Muscle of leg (tissue), 11 donors: Measurements from ENCODE around the gene TBC1D22A. TPM values are rescaled to one million over a fixed set of nuclear protein-coding genes. Genes with fewer than 3 reads are reported as not detected.

ENCODE experiments used
- DNase-seq: peaks from one replicate; pipeline ENCODE4 v3.0.0; 2013
- H3K27ac ChIP-seq: one replicate; pipeline ENCODE4 v1.5.1; 2013; ENCODE audit warnings: mild to moderate bottlenecking, low read length, control low read depth
- H3K27me3 ChIP-seq: one replicate; pipeline ENCODE4 v1.6.1; 2013; ENCODE audit warnings: low read length; ENCODE audit not compliant: control insufficient read depth, insufficient read depth
- H3K36me3 ChIP-seq: one replicate; pipeline ENCODE4 v1.6.1; 2013; ENCODE audit warnings: low read length; ENCODE audit not compliant: control insufficient read depth, insufficient read depth
- H3K4me1 ChIP-seq: one replicate; pipeline ENCODE4 v1.6.1; 2013; ENCODE audit warnings: low read length; ENCODE audit not compliant: control insufficient read depth, insufficient read depth
- H3K4me3 ChIP-seq: one replicate; pipeline ENCODE4 v1.5.1; 2013; ENCODE audit warnings: low read length, control low read depth
- H3K9me3 ChIP-seq: replicated peaks from 2 replicates; pipeline ENCODE4 v1.6.1; 2013; ENCODE audit warnings: low read depth, low read length; ENCODE audit not compliant: control insufficient read depth
- WGBS: methylation state at CpG from one replicate; pipeline ENCODE4 v1.1.5; 2013; ENCODE audit warnings: missing lambda C conversion rate; ENCODE audit not compliant: insufficient coverage; 5-methylcytosine and 5-hydroxymethylcytosine counted together
- polyA plus RNA-seq, 8 donors: library from polyadenylated mRNA; unstranded; fragments of 120-200 nt; gene quantifications; one replicate each; pipeline versions ENCODE4 v1.2.1 to v1.2.3, GENCODE V29; 2013; ENCODE audit warnings: inconsistent platforms in 1 of 8, low replicate concordance in 1 of 8; ENCODE audit not compliant: insufficient read length in 8 of 8, insufficient read depth in 1 of 8
- total RNA-seq: library from RNA; stranded (reverse); fragments of 120-200 nt; gene quantifications from one replicate; pipeline ENCODE4 v1.2.4, GENCODE V29; 2013

TBC1D22A gene
- total and polyA plus RNA-seq, 9 donors = 8.0 to 16.9 (median 15.6) TPM

DNA sequence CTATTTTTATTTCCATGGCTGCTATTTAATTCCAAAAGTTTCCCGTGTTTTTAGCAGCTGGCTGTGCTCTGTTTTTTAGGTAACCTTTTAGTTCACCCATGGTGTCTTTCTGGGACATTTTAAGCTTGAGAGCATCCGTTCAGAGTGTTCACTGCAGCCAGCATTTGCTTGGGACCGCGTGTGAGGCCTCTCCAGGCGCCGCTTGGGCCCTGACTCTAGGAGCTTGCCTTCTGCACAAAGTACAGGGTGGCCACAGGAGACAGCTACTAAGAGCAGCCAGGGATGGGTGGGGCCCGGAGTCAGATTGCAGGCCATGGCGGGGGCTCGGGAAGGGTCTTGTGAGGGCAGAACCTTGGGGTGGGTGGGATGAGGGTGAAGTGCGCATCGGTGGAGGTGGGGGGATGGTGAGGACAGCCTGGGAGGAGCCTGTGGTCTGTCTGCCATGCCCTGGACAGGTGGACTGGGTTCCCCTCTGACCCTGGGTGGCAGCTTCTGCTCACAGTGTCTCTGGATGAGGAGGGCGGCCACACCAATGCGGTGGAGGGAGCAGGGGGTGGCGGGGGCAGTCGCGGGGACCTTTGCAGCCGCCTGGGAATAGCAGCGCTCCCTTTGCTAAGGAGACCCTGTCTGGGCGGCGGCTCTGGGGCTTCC lies 288.1 kb downstream of the TBC1D22A start:
- DNase-seq = peak; percentile 49
- Histone ChIP-seq H3K27ac (no peak overlapping the region), H3K4me1 (peaks cover 3% of the 10 kb centered on the region), H3K4me3 (no peak overlapping the region), H3K27me3 (no peaks in the 10 kb centered on the region), H3K9me3 (no peaks in the 10 kb centered on the region), H3K36me3 (peaks cover 6% of the 10 kb centered on the region)
- WGBS = 48% methylated on average over 13 of the region's 20 CpGs

GRCh38 chr22:47051441-47052071 lies 289.1 kb downstream of the TBC1D22A start:
- Histone ChIP-seq H3K9me3 (no peaks in the 10 kb centered on the region), H3K27me3 (no peaks in the 10 kb centered on the region), H3K36me3 (peaks cover 6% of the 10 kb centered on the region), H3K4me3 (no peak overlapping the region), H3K27ac (no peak overlapping the region), H3K4me1 (peaks cover 3% of the 10 kb centered on the region)
- WGBS = 64% methylated on average over 15 of the region's 20 CpGs
- DNase-seq = no peak

DNA sequence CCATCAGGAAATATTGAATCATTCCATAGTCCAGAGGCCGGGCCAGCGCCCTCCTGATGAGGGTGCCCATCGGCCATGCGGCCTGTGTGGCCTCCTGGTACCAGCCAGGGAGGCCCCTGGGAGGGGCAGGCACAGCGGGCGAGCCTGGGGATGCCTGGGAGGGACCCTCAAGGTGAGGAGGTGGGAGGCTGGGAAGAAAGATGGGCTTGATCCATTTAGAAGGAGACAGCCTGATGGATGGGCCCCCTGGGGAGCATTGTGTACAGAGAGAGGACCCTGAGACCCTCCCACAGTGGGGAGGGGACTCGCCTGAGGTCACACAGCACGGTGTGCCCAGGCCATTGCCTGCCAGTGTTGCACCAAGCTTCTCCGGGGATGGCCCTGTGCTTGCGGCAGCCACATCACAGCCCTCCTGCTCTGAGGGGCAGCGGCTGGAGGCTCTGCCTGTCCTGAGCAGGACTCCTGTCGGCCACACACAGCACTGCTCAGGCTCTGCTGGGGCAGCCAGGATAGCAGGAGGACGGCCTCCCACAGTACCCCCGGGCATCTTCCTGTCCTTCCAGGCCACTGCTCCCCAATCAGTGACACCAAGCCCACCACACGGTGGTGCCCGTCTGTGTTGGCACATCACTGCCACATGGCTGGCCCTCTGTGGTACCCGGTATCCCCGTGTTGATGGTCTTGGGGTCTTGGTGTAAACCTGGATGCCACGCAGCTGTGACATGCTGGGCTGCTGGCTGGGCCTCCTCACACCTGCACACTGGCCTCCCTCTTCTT lies 290.0 kb downstream of the TBC1D22A start:
- Histone ChIP-seq H3K4me3 (no peak overlapping the region), H3K27me3 (no peaks in the 10 kb centered on the region), H3K9me3 (no peaks in the 10 kb centered on the region), H3K36me3 (peaks cover 6% of the 10 kb centered on the region), H3K27ac (no peak overlapping the region), H3K4me1 (peaks cover 3% of the 10 kb centered on the region)
- no peak for DNase-seq
- WGBS = 94% methylated on average over 19 of the region's 19 CpGs

- no peak for DNase-seq
- Histone ChIP-seq H3K4me3 (no peak overlapping the region), H3K9me3 (no peaks in the 10 kb centered on the region), H3K27me3 (no peaks in the 10 kb centered on the region), H3K36me3 (peaks cover 6% of the 10 kb centered on the region), H3K4me1 (peaks cover 3% of the 10 kb centered on the region), H3K27ac (no peak overlapping the region)
- 85% methylated on average over 9 of the region's 14 CpGs for WGBS
Observed at GRCh38 chr22:47053013-47053725, 290.7 kb downstream of the TBC1D22A start.

DNA sequence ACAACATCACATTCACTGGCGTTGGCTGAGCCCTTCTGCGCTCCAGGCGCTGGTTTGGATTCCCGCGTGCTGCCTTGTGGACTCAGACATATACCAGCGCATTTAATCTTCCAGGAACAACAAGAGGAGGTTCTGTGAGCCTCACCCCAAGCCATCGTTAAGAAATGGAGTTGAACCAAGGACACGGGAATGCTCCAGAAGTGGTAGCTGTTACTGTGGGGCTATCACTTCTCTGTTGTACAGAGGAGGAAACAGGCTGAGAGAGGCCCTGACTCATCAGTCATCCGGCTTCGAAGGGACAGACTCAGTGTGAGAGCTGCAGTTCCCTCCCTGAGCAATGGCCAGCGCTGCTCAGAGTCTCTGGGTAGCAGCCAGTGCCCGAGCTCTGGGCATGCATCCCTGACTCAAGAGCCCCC lies 291.3 kb downstream of the TBC1D22A start:
- H3K36me3 ChIP-seq = peaks cover 6% of the 10 kb centered on the region
- DNase-seq = no peak
- no peaks in the 10 kb centered on the region for H3K27me3 ChIP-seq
- peaks cover 3% of the 10 kb centered on the region for H3K4me1 ChIP-seq
- H3K4me3 ChIP-seq = no peak overlapping the region
- H3K9me3 ChIP-seq = no peaks in the 10 kb centered on the region
- WGBS = 78% methylated on average over 7 of the region's 12 CpGs
- H3K27ac ChIP-seq = no peak overlapping the region

- Histone ChIP-seq H3K4me1 (peaks cover 3% of the 10 kb centered on the region), H3K9me3 (no peaks in the 10 kb centered on the region), H3K36me3 (peaks cover 6% of the 10 kb centered on the region), H3K4me3 (no peak overlapping the region), H3K27me3 (no peaks in the 10 kb centered on the region), H3K27ac (no peak overlapping the region)
- no peak for DNase-seq
- WGBS = 92% methylated on average over 25 of the region's 28 CpGs
Observed at GRCh38 chr22:47054231-47055072, 292.0 kb downstream of the TBC1D22A start.

- 64% methylated on average over 2 of the region's 5 CpGs for WGBS
Observed at GRCh38 chr22:47055073-47055355, 292.6 kb downstream of the TBC1D22A start.

DNA sequence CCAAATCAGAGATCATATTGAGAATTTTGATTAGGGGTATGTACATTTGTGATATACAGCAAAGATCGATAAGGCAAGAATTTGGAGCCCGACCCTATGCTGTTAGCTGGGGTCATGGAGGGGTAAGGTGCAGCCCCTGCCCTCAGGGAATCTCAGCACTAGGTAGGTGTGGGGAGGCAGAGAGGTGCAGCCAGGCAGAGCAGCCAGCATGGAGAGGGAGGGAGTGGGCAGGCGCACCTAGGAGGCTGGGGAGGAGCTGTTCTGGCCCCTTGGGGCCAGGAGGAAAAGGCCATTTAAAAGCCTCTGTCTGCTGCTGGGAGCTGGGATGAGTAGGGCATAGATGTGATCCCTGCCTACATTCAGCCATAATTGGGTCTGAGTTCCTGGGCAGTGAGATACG lies 293.0 kb downstream of the TBC1D22A start:
- WGBS = 93% methylated on average over 4 of the region's 4 CpGs
- no peak for DNase-seq
- H3K36me3 ChIP-seq = peaks cover 6% of the 10 kb centered on the region
- no peak overlapping the region for H3K4me3 ChIP-seq
- no peak overlapping the region for H3K27ac ChIP-seq
- H3K27me3 ChIP-seq = no peaks in the 10 kb centered on the region
- peaks cover 2% of the 10 kb centered on the region for H3K4me1 ChIP-seq
- no peaks in the 10 kb centered on the region for H3K9me3 ChIP-seq

More at GRCh38 chr22:47055073-47055355, 292.6 kb downstream of the TBC1D22A start:
- H3K27me3 ChIP-seq = no peaks in the 10 kb centered on the region
- H3K4me3 ChIP-seq = no peak overlapping the region
- no peaks in the 10 kb centered on the region for H3K9me3 ChIP-seq
- DNase-seq = no peak
- H3K27ac ChIP-seq = no peak overlapping the region
- peaks cover 6% of the 10 kb centered on the region for H3K36me3 ChIP-seq
- H3K4me1 ChIP-seq = peaks cover 3% of the 10 kb centered on the region

- DNase-seq = no peak
- H3K27ac ChIP-seq = no peak overlapping the region
- no peak overlapping the region for H3K4me3 ChIP-seq
- 78% methylated on average over 13 of the region's 15 CpGs for WGBS
- peaks cover 6% of the 10 kb centered on the region for H3K36me3 ChIP-seq
- no peaks in the 10 kb centered on the region for H3K27me3 ChIP-seq
- no peaks in the 10 kb centered on the region for H3K4me1 ChIP-seq
- H3K9me3 ChIP-seq = no peaks in the 10 kb centered on the region
Observed at GRCh38 chr22:47055921-47056320, 293.5 kb downstream of the TBC1D22A start.
